Activated CD8-positive, alpha-beta memory T cell treated with anti-CD3 and anti-CD28 coated beads, Interleukin-2, amount 50 U/mL, for 4 hours (primary cell): Measurements from ENCODE around the gene RIMS1.
A peak's percentile ranks its signal among the peaks of the same experiment; 100 is the strongest.

ENCODE experiments used
- DNase-seq: peaks from one replicate; pipeline ENCODE4 v3.0.0-alpha.2; 2020

Gene RIMS1

DNA sequence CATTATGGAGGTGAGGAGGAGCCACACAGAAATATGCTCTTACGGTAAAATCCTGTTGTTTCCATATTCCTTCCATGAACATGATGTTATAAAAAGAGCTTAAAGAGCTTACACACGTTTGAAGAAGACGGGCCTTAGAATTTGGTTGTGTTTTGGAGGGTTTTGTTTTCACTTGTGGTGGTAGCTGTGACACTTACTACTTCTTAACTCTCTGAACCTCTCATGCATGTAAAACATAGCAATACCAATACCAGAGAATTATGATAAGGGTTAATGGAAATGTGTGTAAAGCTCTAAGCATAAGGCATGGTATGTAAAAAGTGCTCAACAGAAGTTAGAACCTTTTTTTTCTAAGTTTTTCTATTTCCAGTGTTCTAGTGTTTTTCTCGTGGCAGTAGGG lies 479.4 kb downstream of the RIMS1 start:
- DNase-seq: no peak

DNA sequence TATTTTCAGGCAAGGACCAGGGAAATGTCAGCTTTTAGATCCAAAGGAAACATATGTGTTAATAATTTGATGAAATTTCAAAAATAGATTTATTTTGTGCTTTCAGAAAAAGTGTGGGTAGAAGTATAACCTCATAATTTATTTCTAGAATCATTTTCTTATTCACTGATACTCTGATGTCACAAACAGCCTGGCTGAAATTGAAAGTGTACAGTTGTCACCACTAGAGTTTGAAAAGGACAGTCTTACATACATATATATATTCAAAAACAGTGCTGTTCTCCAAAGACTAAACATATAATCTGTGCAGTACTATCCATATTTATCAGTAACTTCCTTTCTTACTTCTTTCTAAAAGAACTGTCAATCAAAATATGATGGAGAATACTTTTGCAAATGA lies 481.1 kb downstream of the RIMS1 start:
- DNase-seq: no peak

DNA sequence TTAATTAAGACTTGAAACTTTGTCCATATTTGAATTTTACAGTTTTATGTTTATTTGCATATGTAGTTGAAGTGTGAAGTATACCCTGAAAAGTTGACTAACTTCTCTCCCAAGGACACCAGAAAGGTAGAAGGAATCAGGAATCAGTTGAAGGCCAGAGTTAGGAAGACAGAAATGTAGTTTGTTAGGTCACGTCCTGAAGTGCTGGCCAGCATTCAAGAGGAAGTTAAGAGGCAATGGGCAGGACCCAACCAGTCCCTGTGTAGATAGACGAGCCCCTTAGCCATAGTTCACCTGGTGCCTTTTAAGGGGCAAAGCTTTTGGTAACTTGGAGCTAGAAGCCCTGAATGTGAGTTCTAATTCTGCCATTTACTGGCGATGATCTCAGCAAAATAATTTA lies 485.1 kb downstream of the RIMS1 start:
- no peak for DNase-seq

DNA sequence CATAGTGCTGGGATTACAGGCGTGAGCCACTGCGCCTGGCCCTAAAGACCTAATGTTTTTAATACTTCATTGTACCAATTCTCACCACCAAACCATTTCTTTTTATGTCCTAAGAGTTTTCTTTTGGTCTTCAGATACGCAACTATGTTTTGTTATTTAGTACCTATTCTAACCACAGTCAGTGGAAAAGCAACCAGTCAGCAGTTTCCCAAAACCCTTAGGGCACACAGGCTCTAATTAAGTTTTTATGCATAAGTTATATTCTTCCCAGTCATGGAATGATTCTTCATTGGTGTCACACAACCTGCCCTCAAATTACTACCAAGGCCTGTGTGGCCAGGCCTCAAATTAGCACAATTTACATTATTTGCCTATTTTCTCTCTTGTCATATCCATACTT lies 487.8 kb downstream of the RIMS1 start:
- no peak for DNase-seq

DNA sequence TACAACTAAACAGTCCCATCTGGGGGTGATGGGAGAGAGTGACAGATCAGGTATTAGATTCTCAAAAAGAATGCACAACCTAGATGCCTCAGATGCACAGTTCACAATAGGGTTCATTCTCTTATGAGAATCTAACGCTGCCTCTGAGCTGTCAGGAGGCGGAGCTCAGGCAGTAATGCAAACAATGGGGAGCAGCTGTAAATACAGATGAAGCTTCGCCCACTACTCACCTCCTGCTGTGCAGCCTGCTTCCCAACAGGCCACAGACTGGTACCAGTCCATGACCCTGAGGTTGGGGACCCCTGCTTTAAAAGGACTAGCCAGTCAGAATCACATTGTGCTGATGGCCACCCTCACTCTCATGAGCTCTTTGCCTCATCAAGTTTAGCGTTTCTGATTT lies 488.5 kb downstream of the RIMS1 start:
- DNase-seq: no peak

DNA sequence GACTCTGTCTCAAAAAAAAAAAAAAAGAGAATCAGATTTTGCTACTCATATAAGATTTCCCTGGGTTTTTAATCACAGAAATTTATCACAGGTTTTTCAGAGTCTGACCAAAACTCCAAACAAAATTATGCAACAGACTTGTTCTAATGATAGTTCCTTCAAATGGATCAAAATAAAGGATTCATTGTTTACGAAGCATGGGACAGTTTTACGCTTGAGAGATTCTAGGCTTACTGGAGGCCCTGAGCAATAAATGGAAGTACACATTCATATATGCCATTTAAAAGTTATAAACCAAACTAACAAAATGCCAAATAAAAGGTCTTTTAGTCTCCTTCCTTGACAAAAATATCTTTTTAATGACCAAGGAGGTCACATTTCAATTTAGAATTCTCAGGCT lies 490.4 kb downstream of the RIMS1 start:
- no peak for DNase-seq

DNA sequence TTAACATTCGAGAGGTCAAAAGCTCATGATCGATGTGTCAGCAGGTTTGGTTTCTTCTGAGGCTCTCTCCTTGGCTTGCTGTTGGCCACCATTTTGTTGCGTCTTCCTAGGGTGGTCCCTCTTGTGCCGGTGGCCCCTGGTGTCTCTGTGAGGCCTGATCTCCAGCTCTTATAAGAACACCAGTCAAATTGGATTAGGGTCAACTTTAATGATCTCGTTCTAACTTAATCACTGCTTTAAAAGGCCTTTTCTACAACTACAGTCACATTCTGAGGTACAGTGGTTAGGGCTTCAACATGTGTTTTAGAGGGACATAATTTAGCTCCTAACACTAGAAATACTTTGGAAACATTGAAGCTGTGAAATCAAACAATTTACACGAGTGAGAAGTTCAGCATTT lies 494.7 kb downstream of the RIMS1 start:
- DNase-seq: no peak

DNA sequence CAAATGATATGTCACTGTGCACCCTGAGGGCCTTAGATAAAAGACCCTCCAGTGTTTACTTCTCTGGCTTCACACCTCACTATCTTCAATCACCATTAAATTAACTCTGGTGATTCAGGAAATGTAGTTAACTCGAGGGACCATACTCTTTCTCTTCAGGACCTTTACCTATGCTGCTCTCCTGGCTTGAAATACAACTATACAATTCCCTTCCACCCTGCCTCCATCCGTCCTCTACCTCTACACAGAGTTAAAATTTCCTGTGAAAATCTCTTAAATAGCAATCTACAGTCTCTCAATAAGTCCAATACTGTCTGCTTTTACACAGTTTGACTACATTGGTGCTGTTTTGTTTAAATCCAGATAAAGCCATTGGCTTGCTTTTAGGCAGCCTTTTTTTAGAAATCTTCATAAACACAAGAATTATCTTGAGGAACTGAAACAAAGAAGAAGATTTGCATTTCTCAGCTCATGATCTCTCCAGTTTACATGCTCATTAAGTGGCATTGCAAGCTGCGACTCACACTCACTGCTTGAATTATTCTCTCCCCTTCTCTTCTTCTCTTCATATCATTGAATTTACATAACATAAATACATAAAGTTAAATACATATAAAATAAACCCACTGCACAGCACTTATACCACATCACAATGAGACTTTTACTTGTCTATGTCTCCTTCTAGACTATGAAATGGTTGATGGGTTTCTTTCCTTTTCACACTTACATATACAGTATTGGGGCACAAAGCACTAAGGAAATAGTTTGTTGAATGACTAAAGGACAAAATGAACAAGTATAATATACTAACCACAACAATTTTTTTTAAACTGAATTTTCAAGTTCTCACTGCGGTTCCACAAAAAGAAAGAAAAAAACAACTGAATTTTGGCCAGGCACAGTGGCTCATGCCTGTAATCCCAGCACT lies 496.5 kb downstream of the RIMS1 start:
- DNase-seq: no peak

DNA sequence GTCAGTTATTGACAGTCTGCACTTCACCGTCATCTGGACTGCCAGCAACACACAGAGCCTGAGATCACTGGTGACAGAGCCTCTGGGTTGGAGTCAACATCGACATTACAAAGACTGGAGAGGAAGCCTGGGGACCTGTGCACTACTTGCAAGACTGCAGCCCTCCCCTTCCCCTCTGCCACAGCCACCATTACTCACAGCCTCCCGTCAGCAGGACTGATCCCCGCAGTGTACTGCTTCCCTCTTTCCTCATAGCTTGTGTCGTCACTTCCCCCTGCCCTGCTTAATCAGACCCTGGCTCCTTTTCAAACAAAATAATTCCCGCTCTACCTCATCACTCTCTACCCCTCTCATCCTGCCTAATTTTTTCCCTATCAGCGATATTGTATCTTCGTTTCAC lies 500.0 kb downstream of the RIMS1 start:
- DNase-seq: no peak

DNA sequence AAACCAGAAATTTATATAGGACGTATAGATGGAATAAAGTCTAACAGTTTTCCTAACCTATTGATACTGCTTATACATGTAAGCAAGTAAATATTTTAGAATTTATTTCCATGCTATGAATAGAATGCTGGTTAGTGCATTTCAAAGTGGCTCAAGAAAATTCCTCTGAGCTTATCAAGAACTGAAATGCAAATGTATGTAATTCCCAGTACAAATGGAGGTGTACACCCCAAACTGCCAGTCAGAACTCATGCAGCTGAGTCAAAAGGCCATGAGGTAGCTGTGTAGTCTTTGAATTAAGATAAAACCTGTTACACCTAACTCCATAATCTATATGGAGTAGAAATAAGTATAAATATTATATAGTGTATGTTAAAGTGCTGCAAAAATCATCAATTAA lies 503.3 kb downstream of the RIMS1 start:
- DNase-seq: no peak

DNA sequence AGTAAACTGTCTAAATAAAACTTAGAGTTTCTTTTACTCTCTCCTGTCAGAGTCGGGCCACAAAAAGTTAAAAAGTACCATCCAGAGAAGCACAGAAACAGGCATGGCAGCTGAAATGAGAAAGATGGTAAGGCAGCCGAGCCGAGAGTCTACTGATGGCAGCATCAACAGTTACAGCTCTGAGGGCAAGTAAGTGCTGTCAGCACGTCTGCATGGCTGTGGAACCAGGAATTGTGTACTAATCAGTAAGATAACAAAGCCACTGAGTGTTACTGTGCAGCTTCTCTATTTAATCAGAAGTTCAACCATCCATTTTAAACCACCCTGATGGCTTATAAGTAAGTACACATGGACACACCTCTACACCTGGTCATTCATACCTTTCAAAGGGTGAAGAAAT lies 504.2 kb downstream of the RIMS1 start:
- no peak for DNase-seq

DNA sequence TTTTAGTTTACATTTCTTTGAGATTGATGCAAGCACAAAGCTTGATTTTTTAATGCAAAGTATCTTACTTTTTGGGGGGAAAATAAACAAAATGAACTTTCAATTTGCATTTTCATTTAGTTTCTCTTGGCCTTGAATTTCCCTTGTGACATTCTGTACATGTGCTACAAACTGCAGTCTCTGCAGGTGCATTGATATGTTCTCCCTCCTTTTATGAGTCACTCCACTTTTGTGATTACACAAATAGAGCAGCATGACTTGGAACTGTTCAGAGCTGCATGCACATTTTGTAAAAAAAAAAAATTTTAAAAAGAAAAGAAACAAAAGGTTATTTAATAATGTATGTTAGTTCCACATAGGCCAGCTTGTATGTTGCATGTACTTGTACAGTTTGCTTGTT lies 515.5 kb downstream of the RIMS1 start:
- DNase-seq: no peak

DNA sequence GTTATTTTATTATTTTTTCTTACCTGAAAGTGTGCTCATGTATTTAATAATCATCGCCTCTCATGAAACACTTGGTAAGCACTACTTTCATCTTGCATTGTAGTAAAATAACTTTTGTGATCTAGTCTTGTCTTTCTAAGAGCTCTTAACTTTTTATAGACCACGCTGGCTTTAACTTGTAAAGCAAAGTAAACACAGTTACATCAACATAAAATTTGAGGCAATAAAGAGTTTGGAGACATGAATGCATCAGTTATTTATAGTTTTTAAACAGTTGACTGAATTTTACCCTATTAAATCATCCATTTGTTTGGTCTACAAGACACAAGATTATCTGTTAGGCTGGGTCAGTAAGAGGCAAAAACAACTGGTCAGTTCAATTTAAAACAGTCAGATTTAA lies 517.1 kb downstream of the RIMS1 start:
- DNase-seq: no peak

DNA sequence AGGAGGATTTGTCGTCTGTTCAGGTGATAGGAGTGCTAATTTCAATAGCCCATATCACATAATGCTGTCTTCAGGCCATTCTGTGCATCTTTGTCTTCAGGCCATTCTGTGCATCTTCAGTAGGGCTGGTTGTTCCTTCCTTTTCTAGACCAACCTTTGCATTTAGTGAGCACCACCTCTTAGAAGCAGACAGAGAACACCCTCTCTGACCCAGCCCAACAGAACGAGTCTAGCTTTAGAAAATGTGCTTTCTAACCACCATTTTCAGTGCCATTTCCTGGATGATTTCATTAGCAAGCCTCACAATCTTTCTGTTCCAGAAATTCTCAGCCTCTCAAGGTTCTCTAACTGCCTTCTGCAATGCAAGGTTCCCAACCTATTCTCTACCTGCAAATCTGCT lies 520.2 kb downstream of the RIMS1 start:
- DNase-seq: no peak

DNA sequence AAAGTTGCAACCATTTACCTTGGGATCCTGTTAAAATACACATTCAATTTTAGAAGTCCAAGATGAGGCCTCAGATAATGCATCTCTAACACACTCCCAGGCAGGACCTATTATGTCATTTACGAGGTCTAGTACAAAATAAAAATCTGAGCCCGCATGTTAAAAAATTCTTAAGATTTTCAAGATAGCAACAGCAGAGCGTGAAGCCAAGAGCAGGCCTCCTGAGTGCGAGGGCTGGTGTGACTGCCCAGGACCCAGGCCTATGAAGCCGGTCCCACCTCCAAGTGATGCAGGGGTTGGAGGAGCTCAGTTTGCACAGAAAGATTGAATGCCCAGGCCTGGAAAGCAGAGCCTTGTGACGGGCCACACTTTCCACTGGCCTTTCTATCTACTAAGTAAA lies 524.4 kb downstream of the RIMS1 start:
- no peak for DNase-seq

DNA sequence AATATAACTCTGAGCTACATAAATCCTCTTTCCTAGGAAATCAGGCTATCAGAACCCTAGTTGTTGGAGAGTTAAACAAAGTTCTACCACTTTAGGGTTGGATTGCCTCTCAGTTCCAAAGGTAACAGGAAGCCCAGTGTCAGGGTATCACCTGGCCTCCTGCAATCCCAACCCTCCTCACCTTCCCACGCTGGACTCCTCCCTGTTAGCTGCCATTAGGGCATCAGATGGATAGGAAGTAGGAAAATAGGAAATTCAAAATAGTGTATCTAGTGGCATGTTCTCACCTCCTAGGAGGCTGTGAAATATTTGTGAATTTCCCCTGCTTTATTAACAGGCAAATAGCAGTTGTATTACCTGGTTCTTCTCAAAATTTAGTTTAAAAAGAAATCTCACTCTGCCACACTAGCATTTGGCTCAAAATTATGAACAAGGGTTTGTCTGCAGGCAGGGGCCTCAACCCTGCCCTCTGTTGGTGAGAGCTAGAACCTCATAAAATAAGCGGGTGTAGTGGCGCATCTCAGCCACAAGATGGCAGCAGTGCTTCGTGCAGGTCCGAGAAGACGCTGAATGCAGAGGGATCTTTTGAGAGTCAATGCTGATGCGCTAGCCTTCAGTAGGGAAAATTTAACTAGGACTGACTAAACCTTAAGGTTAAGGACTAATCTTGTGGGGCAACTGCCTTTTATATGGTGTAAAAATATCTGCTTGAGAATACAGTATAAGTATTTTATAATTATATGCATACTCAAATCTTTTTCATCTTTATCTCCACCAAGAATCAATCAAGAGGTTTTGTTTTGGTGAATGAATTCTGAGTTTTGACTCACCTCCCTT lies 525.7 kb downstream of the RIMS1 start:
- DNase-seq: peak; percentile 66

DNA sequence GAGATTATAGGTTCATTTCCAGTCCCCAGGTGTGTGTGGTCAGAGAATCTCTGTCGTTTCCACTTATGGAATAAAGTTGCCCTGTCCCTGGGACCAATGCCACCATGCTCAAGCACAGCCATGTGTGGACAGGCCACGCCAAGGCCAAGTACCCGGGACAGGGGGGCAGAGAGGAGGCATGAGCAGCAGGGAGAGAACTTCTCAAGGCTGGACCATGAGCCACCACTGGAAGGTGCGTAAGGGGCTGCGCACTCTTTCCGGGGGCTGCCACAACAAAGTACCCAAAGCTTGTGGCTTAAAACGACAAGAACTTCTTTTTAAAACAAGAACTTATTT lies 526.3 kb downstream of the RIMS1 start:
- DNase-seq: no peak

DNA sequence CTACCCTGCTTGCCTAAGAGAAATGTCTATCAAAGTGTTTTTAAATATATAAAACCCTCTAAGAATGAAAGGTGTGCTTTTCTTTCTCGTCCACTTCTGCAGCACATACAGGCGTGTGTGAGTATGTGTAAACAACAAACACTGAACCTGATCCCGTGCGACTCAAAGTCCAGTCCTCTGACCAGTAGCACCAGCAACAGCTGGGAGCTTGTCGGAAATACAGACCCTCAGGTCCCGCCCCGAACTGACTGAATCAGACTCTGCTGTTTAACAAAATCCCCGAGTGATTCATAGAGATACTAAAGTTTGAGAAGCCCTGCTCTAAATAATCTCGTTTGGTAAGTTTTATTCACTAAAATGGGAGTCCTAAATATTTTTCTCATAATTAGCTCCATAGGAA lies 527.5 kb downstream of the RIMS1 start:
- no peak for DNase-seq

DNA sequence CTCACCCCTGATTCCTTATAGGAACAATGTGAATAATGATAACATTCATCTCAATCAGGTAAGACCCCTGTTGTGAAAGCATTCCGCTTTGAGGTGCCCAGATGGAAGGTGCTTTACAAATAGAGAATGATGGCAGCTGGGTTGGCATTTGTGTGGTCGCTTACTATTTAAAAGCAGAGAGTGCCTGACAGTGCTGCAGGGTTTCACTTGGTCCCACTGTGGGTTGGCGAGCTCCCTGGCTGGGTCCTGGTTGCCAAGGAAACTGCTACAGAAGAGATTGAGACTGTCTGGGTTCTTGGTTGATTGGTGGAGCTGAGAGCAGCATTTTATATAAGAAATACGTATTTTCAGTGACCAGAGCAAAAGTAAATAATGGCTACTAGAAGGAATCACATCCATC lies 528.3 kb downstream of the RIMS1 start:
- no peak for DNase-seq

DNA sequence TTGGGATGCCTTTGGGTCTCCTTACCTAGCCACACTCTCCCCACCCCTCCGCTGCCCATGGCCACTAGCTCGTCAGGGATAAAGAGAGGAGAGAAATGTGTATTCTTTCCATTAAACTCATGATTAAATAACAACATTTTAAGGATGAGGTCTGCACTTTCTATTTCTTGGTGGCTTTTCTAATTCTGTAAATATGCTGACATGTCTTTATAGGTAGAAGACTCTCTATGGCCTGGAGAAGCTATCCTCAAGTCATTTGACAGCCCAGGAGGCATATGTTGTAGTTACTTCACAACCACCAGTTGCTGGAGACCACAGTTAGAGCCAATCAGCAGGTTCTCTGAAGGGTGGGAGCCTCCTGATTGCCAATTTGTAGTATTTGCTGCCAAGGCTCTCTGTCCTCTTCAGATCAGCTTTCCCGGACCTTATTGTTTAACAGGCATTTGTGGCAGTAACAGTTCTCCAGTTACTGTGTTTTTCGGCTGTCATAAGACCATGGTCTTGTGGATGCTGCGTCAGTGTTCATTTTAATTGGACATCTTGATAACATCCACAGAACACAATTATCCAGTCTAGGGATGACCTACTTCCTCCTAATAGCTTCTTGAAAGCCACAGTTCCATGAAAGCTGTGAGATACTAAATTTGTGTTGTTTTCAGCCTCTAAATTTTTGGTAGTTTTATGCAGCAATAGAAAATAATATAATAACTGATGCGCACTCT lies 530.6 kb downstream of the RIMS1 start:
- DNase-seq: no peak

DNA sequence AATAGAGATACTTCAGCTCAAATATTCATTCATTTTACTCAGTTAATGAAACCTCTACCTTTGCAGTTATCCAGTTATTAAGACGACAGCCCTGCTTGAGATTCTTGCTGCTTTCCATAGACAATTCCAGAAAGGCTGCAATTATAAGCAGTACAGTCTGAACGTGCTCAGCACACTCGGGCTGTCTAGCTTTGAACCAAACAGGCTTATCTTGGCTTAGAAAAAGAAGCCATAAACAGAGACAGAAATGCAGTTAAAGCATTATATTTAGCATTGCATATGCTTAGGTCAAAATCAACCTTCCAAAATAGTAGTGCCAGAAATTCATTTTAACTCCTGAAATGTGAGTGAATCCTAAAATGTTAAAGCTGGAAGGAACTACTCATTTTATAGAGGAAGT lies 531.4 kb downstream of the RIMS1 start:
- DNase-seq: no peak

DNA sequence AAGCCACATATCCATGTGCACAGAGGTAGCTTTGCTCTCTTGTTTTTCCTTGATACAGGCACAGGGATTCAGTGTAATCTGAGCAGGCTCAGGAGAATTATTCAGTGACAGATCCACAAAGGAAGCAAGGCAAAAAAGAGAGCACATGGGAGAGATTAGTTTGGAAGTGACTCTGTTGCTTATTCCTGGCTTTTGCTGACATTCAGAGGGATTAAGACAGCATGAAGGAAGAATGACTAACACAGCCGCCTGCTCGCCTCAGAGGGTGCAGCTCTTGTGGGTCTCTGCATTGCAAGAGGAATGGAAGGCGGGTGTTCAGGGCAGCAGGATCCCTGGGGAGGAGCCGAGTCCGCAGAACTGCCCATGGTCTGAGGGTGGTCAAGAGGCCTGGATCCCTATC lies 532.1 kb downstream of the RIMS1 start:
- DNase-seq: no peak

DNA sequence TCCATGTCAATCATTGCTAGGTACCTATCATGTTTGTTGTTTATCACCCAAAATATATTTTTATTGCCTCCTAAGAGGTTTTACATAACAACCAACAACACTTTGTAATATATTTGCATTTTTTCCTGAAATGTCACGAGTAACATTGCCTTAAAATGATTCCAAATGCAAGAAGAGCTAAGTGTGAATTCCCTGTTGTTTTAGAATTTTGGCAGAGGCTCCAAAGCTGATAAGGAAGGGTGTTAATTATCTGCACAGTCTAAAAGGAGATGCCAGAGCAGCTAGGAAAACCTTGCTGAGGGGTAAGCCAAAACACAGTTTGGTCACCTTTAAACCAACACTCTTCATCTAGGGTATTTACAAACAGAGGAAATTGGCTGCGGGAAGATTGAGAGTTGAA lies 533.6 kb downstream of the RIMS1 start:
- no peak for DNase-seq

DNA sequence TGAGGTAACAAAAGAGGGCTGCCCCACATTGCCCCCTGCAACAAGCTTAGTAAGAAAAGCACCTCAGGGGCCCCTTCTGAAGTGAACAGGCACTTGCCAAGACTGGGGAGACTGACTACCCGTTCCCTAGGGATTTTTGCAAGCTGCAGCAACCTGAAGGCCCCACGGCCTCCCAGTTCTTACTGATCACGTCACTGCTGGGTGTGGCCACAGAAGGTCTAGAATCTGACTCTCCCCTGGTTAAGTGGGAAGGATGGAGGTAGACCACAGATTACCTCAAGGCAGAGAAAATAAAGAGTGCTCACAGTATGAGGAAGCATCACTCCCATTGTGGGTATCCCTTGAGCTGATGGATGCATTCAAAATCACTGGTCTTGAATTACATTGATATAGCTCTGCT lies 534.1 kb downstream of the RIMS1 start:
- no peak for DNase-seq
